DOHH2 (cell line): ENCODE data around the gene DRAXIN.

Experiments used
- H3F3A ChIP-seq: fragments of 200-600 bp; sonication (generic), shearing (Covaris generic); 2 replicates; pipeline ENCODE4 v1.6.0; 2016; ENCODE audit warnings: antibody characterized with exemption, mild to moderate bottlenecking; ENCODE audit not compliant: control insufficient read depth, insufficient read depth
- H3K27ac ChIP-seq: fragments of 200-600 bp; sonication (generic); 2 replicates; pipeline ENCODE4 v1.5.1; 2014; ENCODE audit warnings: low read depth, mild to moderate bottlenecking, low read length, moderate library complexity
- H3K27me3 ChIP-seq: fragments of 200-600 bp; sonication (generic); 2 replicates; pipeline ENCODE4 v1.6.1; 2014; ENCODE audit warnings: mild to moderate bottlenecking, low read length, mixed read lengths; ENCODE audit not compliant: control insufficient read depth
- H3K36me3 ChIP-seq: fragments of 200-600 bp; sonication (generic); 2 replicates; pipeline ENCODE4 v1.6.1; 2014; ENCODE audit warnings: mild to moderate bottlenecking, low read length, moderate library complexity, mixed read lengths; ENCODE audit not compliant: control insufficient read depth
- H3K4me1 ChIP-seq: fragments of 200-600 bp; sonication (generic); 2 replicates; pipeline ENCODE4 v1.6.1; 2014; ENCODE audit warnings: mild to moderate bottlenecking, low read length, mixed read lengths; ENCODE audit not compliant: control insufficient read depth
- H3K4me2 ChIP-seq: fragments of 200-600 bp; sonication (generic); 2 replicates; pipeline ENCODE4 v1.6.0; 2014; ENCODE audit warnings: mild to moderate bottlenecking, low read length, moderate library complexity
- H3K4me3 ChIP-seq: fragments of 200-600 bp; sonication (generic); 2 replicates; pipeline ENCODE4 v1.5.1; 2014; ENCODE audit warnings: mild to moderate bottlenecking, low read length, mixed read lengths
- H3K79me2 ChIP-seq: fragments of 200-600 bp; sonication (generic); 2 replicates; pipeline ENCODE4 v1.6.1; 2014; ENCODE audit warnings: mild to moderate bottlenecking, low read length, mixed read lengths; ENCODE audit not compliant: control insufficient read depth
- H3K9me2 ChIP-seq: fragments of 200-600 bp; sonication (generic); replicated peaks from 2 replicates; pipeline ENCODE4 v1.6.1; 2014; ENCODE audit warnings: mild to moderate bottlenecking, low read length, mixed read lengths; ENCODE audit not compliant: control insufficient read depth
- H3K9me3 ChIP-seq: fragments of 200-600 bp; sonication (generic); 2 replicates; pipeline ENCODE4 v1.6.1; 2014; ENCODE audit warnings: antibody characterized with exemption, low read length, mixed read lengths; ENCODE audit not compliant: control insufficient read depth, insufficient read depth
- H4K20me1 ChIP-seq: fragments of 200-600 bp; sonication (generic); 2 replicates; pipeline ENCODE4 v1.6.0; 2014; ENCODE audit warnings: low read depth, mild to moderate bottlenecking, antibody characterized with exemption, low read length, moderate library complexity; ENCODE audit not compliant: control insufficient read depth, insufficient read depth
- CTCF ChIP-seq: fragments of 200-600 bp; sonication (generic); IDR thresholded peaks from one replicate; pipeline ENCODE4 v1.5.1; 2014; ENCODE audit warnings: antibody characterized with exemption, mild to moderate bottlenecking, low read depth, low read length; ENCODE audit not compliant: poor library complexity, severe bottlenecking
- EZH2phosphoT487 ChIP-seq: fragments of 200-600 bp; sonication (generic); IDR thresholded peaks from 2 replicates; pipeline ENCODE4 v1.6.1; 2017; ENCODE audit warnings: borderline replicate concordance, mild to moderate bottlenecking, antibody characterized with exemption, low read length, moderate library complexity, mixed read lengths

DRAXIN gene

GRCh38 chr1:11766429-11766776 lies 74.9 kb downstream of the DRAXIN start:
- peaks cover 2% of the 10 kb centered on the region; the same call in 1 of the 2 replicates for H3F3A ChIP-seq
- H3K9me2 ChIP-seq, result no peaks in the 10 kb centered on the region
- H3K27me3 ChIP-seq, result no peaks in the 10 kb centered on the region; the same call in 1 of the 2 replicates
- H3K79me2 ChIP-seq, result no peaks in the 10 kb centered on the region
- H3K4me1 ChIP-seq, result no peaks in the 10 kb centered on the region
- TF ChIP-seq CTCF, result no peak
- TF ChIP-seq EZH2phosphoT487, result no peak
- no peak overlapping the region for H3K4me2 ChIP-seq
- H4K20me1 ChIP-seq, result no peaks in the 10 kb centered on the region
- H3K36me3 ChIP-seq, result no peaks in the 10 kb centered on the region
- no peaks in the 10 kb centered on the region for H3K9me3 ChIP-seq
- H3K27ac ChIP-seq, result no peak overlapping the region
- H3K4me3 ChIP-seq, result no peak overlapping the region

DNA sequence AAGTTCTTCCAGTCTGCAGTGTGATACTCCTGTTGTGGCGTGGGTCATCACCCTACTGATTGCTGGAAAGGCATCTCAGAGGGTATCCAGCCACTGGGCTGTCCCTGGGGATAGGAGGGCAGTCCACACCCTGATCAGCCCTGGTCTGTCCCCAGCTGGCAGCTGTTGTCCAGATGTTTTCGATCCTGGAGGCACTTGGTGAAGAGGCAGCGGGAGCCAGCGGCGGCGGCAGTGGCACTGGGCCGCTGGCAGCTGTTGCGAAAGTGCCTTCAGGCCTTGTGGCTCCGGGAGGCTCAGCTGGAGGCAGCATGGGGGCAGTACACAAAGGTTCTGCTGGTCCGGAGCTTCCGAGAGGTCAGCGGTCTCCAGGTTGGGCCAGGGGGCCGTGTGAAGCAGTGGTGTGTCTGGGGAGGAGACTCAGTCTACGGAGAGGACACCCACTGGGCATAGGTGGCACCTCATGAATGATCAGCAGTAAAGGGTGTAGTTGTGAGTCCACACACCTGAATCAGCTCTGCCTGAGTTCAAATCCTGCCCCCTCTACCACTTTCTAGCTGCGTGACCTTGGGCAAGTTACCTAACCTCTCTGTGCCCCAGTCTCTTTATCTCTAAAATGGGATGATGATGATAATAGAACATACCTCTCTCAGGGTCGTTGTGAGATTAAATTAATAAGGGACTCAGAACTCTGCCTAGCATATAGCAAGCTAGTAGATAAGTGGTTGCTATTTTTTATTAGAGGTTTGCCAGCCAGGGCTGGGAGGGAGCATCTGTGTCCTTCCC lies 76.6 kb downstream of the DRAXIN start:
- no peaks in the 10 kb centered on the region for H3K27me3 ChIP-seq
- H3K27ac ChIP-seq, result no peak overlapping the region
- no peaks in the 10 kb centered on the region for H3K79me2 ChIP-seq
- H3K4me3 ChIP-seq, result no peak overlapping the region
- H3K36me3 ChIP-seq, result no peaks in the 10 kb centered on the region
- H3K9me3 ChIP-seq, result no peaks in the 10 kb centered on the region
- no peaks in the 10 kb centered on the region for H3K9me2 ChIP-seq
- no peak for TF ChIP-seq EZH2phosphoT487
- TF ChIP-seq CTCF, result no peak
- H3K4me1 ChIP-seq, result peaks cover 12% of the 10 kb centered on the region
- no peak overlapping the region for H3K4me2 ChIP-seq
- no peaks in the 10 kb centered on the region for H4K20me1 ChIP-seq
- H3F3A ChIP-seq, result peaks cover 2% of the 10 kb centered on the region; the same call in 1 of the 2 replicates

GRCh38 chr1:11768821-11769220 lies 77.3 kb downstream of the DRAXIN start:
- peaks cover 2% of the 10 kb centered on the region; the same call in 1 of the 2 replicates for H3F3A ChIP-seq

More at GRCh38 chr1:11768821-11769220, 77.3 kb downstream of the DRAXIN start:
- no peaks in the 10 kb centered on the region for H3K9me2 ChIP-seq
- H3K27ac ChIP-seq, result no peak overlapping the region
- H4K20me1 ChIP-seq, result no peaks in the 10 kb centered on the region
- TF ChIP-seq CTCF (no peak), EZH2phosphoT487 (no peak)
- H3K27me3 ChIP-seq, result no peaks in the 10 kb centered on the region
- H3K79me2 ChIP-seq, result no peaks in the 10 kb centered on the region
- H3K9me3 ChIP-seq, result no peaks in the 10 kb centered on the region
- no peak overlapping the region for H3K4me2 ChIP-seq
- H3K36me3 ChIP-seq, result no peaks in the 10 kb centered on the region
- H3K4me1 ChIP-seq, result peaks cover 12% of the 10 kb centered on the region
- no peak overlapping the region for H3K4me3 ChIP-seq
